GM12878 (cell line): Measurements from ENCODE around the gene ATG4B. TPM values are rescaled to one million over a fixed set of nuclear protein-coding genes. Genes with fewer than 3 reads are reported as not detected.
A peak's percentile ranks its signal among the peaks of the same experiment; 100 is the strongest.

Source experiments
- ATAC-seq: fragments of 200-7000 bp; cut with Tn5 transposase; 3 replicates; pipeline ENCODE4 v1.9.1; 2020; ENCODE audit warnings: mild to moderate bottlenecking, moderate library complexity
- BruUV-seq: library from RNA; stranded (reverse); fragments of 400-500 nt; replicated peaks from 2 replicates; lab custom pipeline; 2021; lab: Mats Ljungman, UMichigan
- CTCF ChIA-PET: fragments of 300-600 bp; sonication (Branson Sonifier 250); formaldehyde crosslinking; extraction: SDS; loops from one replicate; lab custom pipeline; 2021; ENCODE audit warnings: inconsistent platforms; lab: Yijun Ruan, JAX
- POLR2A ChIA-PET: fragments of 350-600 bp; formaldehyde crosslinking; extraction: SDS; loops from one replicate; lab custom pipeline; 2021; ENCODE audit warnings: inconsistent platforms; lab: Charles Lee
- RAD21 ChIA-PET: fragments of 300-600 bp; sonication (Branson Sonifier 250); formaldehyde crosslinking; loops from one replicate; lab custom pipeline; 2023; ENCODE audit warnings: antibody characterized with exemption; ENCODE audit not compliant: unreplicated experiment; lab: Charles Lee
- SMC1A ChIA-PET: fragments of 300-600 bp; sonication (Branson Sonifier 250); formaldehyde crosslinking; loops from one replicate; lab custom pipeline; 2023; ENCODE audit not compliant: unreplicated experiment, uncharacterized antibody; lab: Charles Lee
- DNase-seq: peaks from one replicate; pipeline ENCODE4 v3.0.0-alpha.2; 2011; ENCODE audit warnings: low read depth, low spot score
- FAIRE-seq: peaks from 3 replicates; lab custom pipeline; 2011; peaks lifted over from hg19 to GRCh38; lab: Jason Lieb, UNC
- H2AFZ ChIP-seq: 2 replicates; pipeline ENCODE4 v1.6.0; 2011; ENCODE audit warnings: low read depth, low read length, control low read depth; ENCODE audit not compliant: control insufficient read depth
- H3K27ac ChIP-seq: 2 replicates; pipeline ENCODE4 v1.5.1; 2011; ENCODE audit warnings: control low read depth; ENCODE audit not compliant: control insufficient read depth, insufficient read depth
- H3K27me3 ChIP-seq, 2 experiments: replicated peaks in 1 of 2; 2 replicates each; pipeline versions ENCODE4 v1.6.0 to v1.6.1; 2011; ENCODE audit warnings: low read length in 1 of 2; ENCODE audit not compliant: control insufficient read depth in 2 of 2, insufficient read depth in 2 of 2
- H3K36me3 ChIP-seq, 2 experiments: 2 replicates each; pipeline ENCODE4 v1.5.1; 2011; ENCODE audit warnings: low read length in 1 of 2; ENCODE audit not compliant: control insufficient read depth in 2 of 2, insufficient read depth in 2 of 2
- H3K4me1 ChIP-seq: 2 replicates; pipeline ENCODE4 v1.6.1; 2011; ENCODE audit warnings: mild to moderate bottlenecking, low read length, moderate library complexity, mixed read lengths; ENCODE audit not compliant: control insufficient read depth, insufficient read depth
- H3K4me2 ChIP-seq: 2 replicates; pipeline ENCODE4 v1.6.0; 2011; ENCODE audit warnings: control low read depth; ENCODE audit not compliant: control insufficient read depth, insufficient read depth
- H3K4me3 ChIP-seq: fragments of 200-600 bp; sonication (generic); 2 replicates; pipeline ENCODE4 v1.5.1; 2016
- H3K79me2 ChIP-seq: 2 replicates; pipeline ENCODE4 v1.6.0; 2011; ENCODE audit warnings: low read length; ENCODE audit not compliant: control insufficient read depth, insufficient read depth
- H3K9ac ChIP-seq: 2 replicates; pipeline ENCODE4 v1.8.0; 2011; ENCODE audit warnings: low read length, control low read depth, mixed read lengths; ENCODE audit not compliant: control insufficient read depth, insufficient read depth
- H3K9me3 ChIP-seq: replicated peaks from 3 replicates; pipeline ENCODE4 v1.5.1; 2011; ENCODE audit warnings: mild to moderate bottlenecking, low read length; ENCODE audit not compliant: control insufficient read depth, insufficient read depth
- H4K20me1 ChIP-seq: 2 replicates; pipeline ENCODE4 v1.6.0; 2011; ENCODE audit not compliant: control insufficient read depth, insufficient read depth
- EZH2 ChIP-seq: IDR thresholded peaks from 2 replicates; pipeline ENCODE4 v1.6.1; 2012; ENCODE audit warnings: low read depth, mild to moderate bottlenecking, control low read depth, inconsistent platforms, low read length, borderline replicate concordance; ENCODE audit not compliant: control insufficient read depth
- GABPA ChIP-seq: IDR thresholded peaks from 2 replicates; pipeline ENCODE4 v1.6.1; 2014; ENCODE audit warnings: antibody characterized with exemption, low read depth, mild to moderate bottlenecking, inconsistent platforms
- IRF4 ChIP-seq: IDR thresholded peaks from 2 replicates; pipeline ENCODE4 v1.6.1; 2011; ENCODE audit warnings: low read depth, low read length
- POLR2A ChIP-seq: IDR thresholded peaks from 2 replicates; pipeline ENCODE4 v1.6.1; 2011; ENCODE audit warnings: low read depth, mild to moderate bottlenecking, low read length
- RAD21 ChIP-seq: IDR thresholded peaks from 2 replicates; pipeline ENCODE4 v1.6.1; 2011; ENCODE audit warnings: mild to moderate bottlenecking, low read depth, low read length, moderate library complexity; ENCODE audit not compliant: insufficient read depth
- RBBP5 ChIP-seq: fragments of 200-600 bp; sonication (generic); conservative IDR thresholded peaks from 2 replicates; pipeline ENCODE4 v1.6.1; 2016
- SMC3 ChIP-seq: IDR thresholded peaks from 2 replicates; pipeline ENCODE4 v1.6.1; 2011; ENCODE audit warnings: low read length, improper control_type of control experiment, borderline replicate concordance
- SREBF2 ChIP-seq: IDR thresholded peaks from 2 replicates; pipeline ENCODE4 v1.6.1; 2012; ENCODE audit warnings: mild to moderate bottlenecking, low read length
- STAT3 ChIP-seq: IDR thresholded peaks from 2 replicates; pipeline ENCODE4 v1.6.1; 2011; ENCODE audit warnings: low read depth, low read length, improper control_type of control experiment
- TCF12 ChIP-seq: IDR thresholded peaks from 2 replicates; pipeline ENCODE4 v1.6.1; 2011; ENCODE audit warnings: low read depth, mild to moderate bottlenecking, low read length
- WGBS: methylation state at CpG from one replicate; pipeline ENCODE4 v1.1.6; 2016; ENCODE audit warnings: low lambda C conversion rate; ENCODE audit not compliant: insufficient replicate concordance, insufficient coverage; ENCODE audit errors: missing lambda C conversion rate; 5-methylcytosine and 5-hydroxymethylcytosine counted together
- in situ Hi-C: fragments of 300-500 bp; cut with MboI; formaldehyde crosslinking; loops from 9 replicates; pipeline ENCODE4 v1.14.3; 2018; ENCODE audit warnings: mixed read lengths
- intact Hi-C: fragments of 100-400 bp; cut with micrococcal nuclease; formaldehyde crosslinking; loops from one replicate; pipeline ENCODE4 v1.14.2; 2022; ENCODE audit not compliant: unreplicated experiment
- polyA plus RNA-seq, 11 experiments: library from polyadenylated mRNA; depleted of rRNA in 4 of 11; unstranded in 6 of 11; stranded (reverse) in 5 of 11; fragments of >200 nt; fragmentation: Nextera tagmentation in 4 of 11; fragmentation: Illumina TruSeq in 1 of 11; extraction: Ambion mirVana in 4 of 11; extraction: Trizol in 1 of 11; gene quantifications; 1 replicate in 1 of 11; 2 replicates in 10 of 11; pipeline versions ENCODE4 v1.2.1 to v1.2.3, GENCODE V29; 2011 to 2016; ENCODE audit warnings: inconsistent platforms in 2 of 11, missing spikeins in 2 of 11, low read depth in 1 of 11
- total RNA-seq, 4 experiments: library from RNA; depleted of rRNA in 3 of 4; stranded (reverse); fragments of >200 nt in 3 of 4; fragmentation: Illumina TruSeq in 1 of 4; extraction: Trizol in 1 of 4; gene quantifications; 2 replicates each; pipeline versions ENCODE4 v1.2.1 to v1.2.3, GENCODE V29; 2013 to 2021
- TF ChIP-seq, protein P1 (sequence below): fragments of 450-650 bp; IDR thresholded peaks from 2 replicates; pipeline ENCODE4 v1.6.1; 2017; ENCODE audit warnings: antibody characterized with exemption, mild to moderate bottlenecking, moderate library complexity

ATG4B gene
- total and polyA plus RNA-seq, 10 of the 15 experiments (the other 5 are each of a cell fraction or from before 2014, with no cell fraction given) = 5.8 to 84.1 (median 64.9) TPM

- SMC1A ChIA-PET = no interaction called here
- POLR2A ChIA-PET = no interaction called here
- RAD21 ChIA-PET = no interaction called here
- Histone ChIP-seq H3K9me3 (no peaks in the 10 kb centered on the region), H3K9ac (no peak overlapping the region), H3K4me2 (no peak overlapping the region), H3K4me3 (no peak overlapping the region), H3K27ac (no peak overlapping the region), H3K27me3 (no peaks in the 10 kb centered on the region), H3K36me3 (peaks cover 4 to 12% of the 10 kb centered on the region in 2 experiments; a peak in 3 of 4 replicates), H3K79me2 (no peaks in the 10 kb centered on the region), H2AFZ (no peak overlapping the region), H4K20me1 (no peaks in the 10 kb centered on the region), H3K4me1 (no peaks in the 10 kb centered on the region)
- TF ChIP-seq IRF4 = no peak
- TF ChIP-seq POLR2A = peak; percentile 53
- no peak for TF ChIP-seq STAT3
- FAIRE-seq (no peak), DNase-seq (no peak), ATAC-seq (no peak)
- in situ Hi-C loops (no loop called here), intact Hi-C loops (no loop called here)
- WGBS = 90% methylated on average over 23 of the region's 24 CpGs
- CTCF ChIA-PET = no interaction called here
- no TSS peak for BruUV-seq
These were observed 39.9 kb downstream of the ATG4B start for GRCh38 chr2:241677392-241677791.

DNA sequence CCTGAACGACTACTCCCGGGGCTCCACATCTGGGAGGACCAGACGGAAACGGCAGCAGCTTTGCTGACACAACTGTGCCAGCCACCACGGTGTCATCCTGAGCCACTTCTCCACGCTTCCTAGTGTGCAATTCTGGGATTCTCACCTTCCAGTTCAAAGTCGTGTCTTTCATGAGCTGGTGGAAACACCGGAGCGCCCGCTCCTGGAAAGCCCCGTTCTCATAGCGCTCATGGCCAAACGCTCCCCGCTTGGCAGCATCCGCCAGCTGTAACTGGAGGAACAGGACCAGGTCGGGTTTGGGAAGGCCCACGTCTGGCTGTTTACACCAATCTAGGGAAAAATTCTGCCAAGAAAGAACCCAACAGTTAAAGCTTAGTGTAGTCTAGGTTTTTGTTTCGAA is 40.8 kb downstream of the ATG4B start:
- TF ChIP-seq SREBF2 (no peak), EZH2 (no peak), RBBP5 (no peak), SMC3 (no peak), IRF4 (no peak), RAD21 (no peak), GABPA (no peak), TCF12 (no peak)
- TF ChIP-seq, protein P1, sequence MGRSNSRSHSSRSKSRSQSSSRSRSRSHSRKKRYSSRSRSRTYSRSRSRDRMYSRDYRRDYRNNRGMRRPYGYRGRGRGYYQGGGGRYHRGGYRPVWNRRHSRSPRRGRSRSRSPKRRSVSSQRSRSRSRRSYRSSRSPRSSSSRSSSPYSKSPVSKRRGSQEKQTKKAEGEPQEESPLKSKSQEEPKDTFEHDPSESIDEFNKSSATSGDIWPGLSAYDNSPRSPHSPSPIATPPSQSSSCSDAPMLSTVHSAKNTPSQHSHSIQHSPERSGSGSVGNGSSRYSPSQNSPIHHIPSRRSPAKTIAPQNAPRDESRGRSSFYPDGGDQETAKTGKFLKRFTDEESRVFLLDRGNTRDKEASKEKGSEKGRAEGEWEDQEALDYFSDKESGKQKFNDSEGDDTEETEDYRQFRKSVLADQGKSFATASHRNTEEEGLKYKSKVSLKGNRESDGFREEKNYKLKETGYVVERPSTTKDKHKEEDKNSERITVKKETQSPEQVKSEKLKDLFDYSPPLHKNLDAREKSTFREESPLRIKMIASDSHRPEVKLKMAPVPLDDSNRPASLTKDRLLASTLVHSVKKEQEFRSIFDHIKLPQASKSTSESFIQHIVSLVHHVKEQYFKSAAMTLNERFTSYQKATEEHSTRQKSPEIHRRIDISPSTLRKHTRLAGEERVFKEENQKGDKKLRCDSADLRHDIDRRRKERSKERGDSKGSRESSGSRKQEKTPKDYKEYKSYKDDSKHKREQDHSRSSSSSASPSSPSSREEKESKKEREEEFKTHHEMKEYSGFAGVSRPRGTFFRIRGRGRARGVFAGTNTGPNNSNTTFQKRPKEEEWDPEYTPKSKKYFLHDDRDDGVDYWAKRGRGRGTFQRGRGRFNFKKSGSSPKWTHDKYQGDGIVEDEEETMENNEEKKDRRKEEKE = no peak
- ChIA-PET SMC1A (interaction anchor here (1.2 kb wide), 1 partner anchor 200 kb away, joined by 3 read pairs; no protein-coding TSS in a partner anchor), POLR2A (interaction anchor here (0.9 kb wide), 1 partner anchor 10 kb away, joined by 3 read pairs; no protein-coding TSS in a partner anchor), RAD21 (no interaction called here), CTCF (no interaction called here)
- Histone ChIP-seq H3K27me3 (no peaks in the 10 kb centered on the region), H3K9ac (no peak overlapping the region), H3K4me1 (no peaks in the 10 kb centered on the region), H3K27ac (no peak overlapping the region), H3K4me3 (no peak overlapping the region), H3K36me3 (peaks cover 13 to 15% of the 10 kb centered on the region in 2 experiments; a peak in 3 of 4 replicates), H3K9me3 (no peaks in the 10 kb centered on the region), H2AFZ (no peak overlapping the region), H4K20me1 (no peaks in the 10 kb centered on the region), H3K4me2 (no peak overlapping the region), H3K79me2 (no peaks in the 10 kb centered on the region)
- in situ Hi-C loops (no loop called here), intact Hi-C loops (no loop called here)
- WGBS = 94% methylated on average over 18 of the region's 18 CpGs
- no TSS peak for BruUV-seq
- FAIRE-seq (no peak), DNase-seq (no peak), ATAC-seq (no peak)
